Fibroblast of pulmonary artery (primary cell): ENCODE data around the gene ANGEL2.
"Not testable (repeated sequence)": the region's sequence is repeated elsewhere in the genome, so short reads cannot be mapped to it uniquely, and the experiment has no call there.

Source experiments
- DNase-seq: peaks from one replicate; pipeline ENCODE4 v3.0.0-alpha.2; 2010; ENCODE audit warnings: low read depth
- H3K4me3 ChIP-seq: replicated peaks from 2 replicates; pipeline ENCODE4 v1.5.1; 2011; ENCODE audit warnings: low read depth, mild to moderate bottlenecking, control low read depth, low read length, moderate library complexity
- CTCF ChIP-seq: IDR thresholded peaks from 2 replicates; pipeline ENCODE4 v1.5.1; 2011; ENCODE audit warnings: mild to moderate bottlenecking, control low read depth, low read length, inconsistent platforms; ENCODE audit errors: missing control alignments

Gene ANGEL2

GRCh38 chr1:213041443-213041842 lies 25.8 kb upstream of the ANGEL2 start:
- TF ChIP-seq CTCF, result no peak
- no peak overlapping the region for H3K4me3 ChIP-seq
- peak; percentile 45 for DNase-seq

GRCh38 chr1:213035573-213035972 lies 19.9 kb upstream of the ANGEL2 start:
- no peak for DNase-seq
- H3K4me3 ChIP-seq, result no peak overlapping the region
- no peak for TF ChIP-seq CTCF

- H3K4me3 ChIP-seq, result no peak overlapping the region
- no peak for DNase-seq
- no peak for TF ChIP-seq CTCF
These were observed 19.0 kb upstream of the ANGEL2 start for GRCh38 chr1:213034713-213035112.

GRCh38 chr1:213032651-213033050 lies 17.0 kb upstream of the ANGEL2 start:
- DNase-seq, result no peak
- no peak for TF ChIP-seq CTCF
- H3K4me3 ChIP-seq, result no peak overlapping the region

GRCh38 chr1:213027024-213027423 lies 11.4 kb upstream of the ANGEL2 start:
- not testable (repeated sequence) for DNase-seq, H3K4me3 ChIP-seq

- no peak for DNase-seq
- H3K4me3 ChIP-seq, result no peak overlapping the region
- TF ChIP-seq CTCF, result no peak
These were observed 4.3 kb upstream of the ANGEL2 start for GRCh38 chr1:213020016-213020415.

GRCh38 chr1:213019450-213019849 lies 3.8 kb upstream of the ANGEL2 start:
- no peak for TF ChIP-seq CTCF
- DNase-seq, result no peak
- no peak overlapping the region for H3K4me3 ChIP-seq
